ENCODE measurements around the gene STAT5B.
A peak's percentile ranks its signal among the peaks of the same experiment; 100 is the strongest.

STAT5B gene

GRCh38 chr17:42287977-42288802, 12.0 kb upstream of the STAT5B start, which contains the start of gene STAT5A:
TSS of gene STAT5A (plus strand) at chr17:42288498. CDS start at chr17:42289412, 914 bp downstream.
- no peak for TF ChIP-seq CTCF (conservative IDR thresholded peaks at IDR 0.05; ENCODE audit: low read length)
- DNase-seq (ENCODE audit: low read depth) = peak; percentile 80
- peak within 1 kb of the TSS; percentile 54 for H3K4me3 ChIP-seq (ENCODE audit: low read length)

- H3K4me3 ChIP-seq (ENCODE audit: low read length) = peak overlapping the region; percentile 54
- TF ChIP-seq CTCF (conservative IDR thresholded peaks at IDR 0.05; ENCODE audit: low read length) = no peak
- peak; percentile 34 for DNase-seq (ENCODE audit: low read depth)
Observed at GRCh38 chr17:42287305-42287976, 11.2 kb upstream of the STAT5B start.

GRCh38 chr17:42286411-42287221, 10.4 kb upstream of the STAT5B start:
- no peak for TF ChIP-seq CTCF (conservative IDR thresholded peaks at IDR 0.05; ENCODE audit: low read length)
- peak overlapping the region; percentile 13 for H3K4me3 ChIP-seq (ENCODE audit: low read length)
- no peak for DNase-seq (ENCODE audit: low read depth)

- DNase-seq (ENCODE audit: low read depth) = no peak
- TF ChIP-seq CTCF (conservative IDR thresholded peaks at IDR 0.05; ENCODE audit: low read length) = no peak
- no peak overlapping the region for H3K4me3 ChIP-seq (ENCODE audit: low read length)
Observed at GRCh38 chr17:42285346-42286050, 9.3 kb upstream of the STAT5B start.

GRCh38 chr17:42284566-42284965, 8.4 kb upstream of the STAT5B start:
- no peak for TF ChIP-seq CTCF (conservative IDR thresholded peaks at IDR 0.05; ENCODE audit: low read length)
- no peak overlapping the region for H3K4me3 ChIP-seq (ENCODE audit: low read length)
- DNase-seq (ENCODE audit: low read depth) = no peak

GRCh38 chr17:42284024-42284369, 7.8 kb upstream of the STAT5B start:
- no peak for TF ChIP-seq CTCF (conservative IDR thresholded peaks at IDR 0.05; ENCODE audit: low read length)
- no peak for DNase-seq (ENCODE audit: low read depth)
- H3K4me3 ChIP-seq (ENCODE audit: low read length) = no peak overlapping the region
